ENCODE results near the gene MRPL34.

DNA sequence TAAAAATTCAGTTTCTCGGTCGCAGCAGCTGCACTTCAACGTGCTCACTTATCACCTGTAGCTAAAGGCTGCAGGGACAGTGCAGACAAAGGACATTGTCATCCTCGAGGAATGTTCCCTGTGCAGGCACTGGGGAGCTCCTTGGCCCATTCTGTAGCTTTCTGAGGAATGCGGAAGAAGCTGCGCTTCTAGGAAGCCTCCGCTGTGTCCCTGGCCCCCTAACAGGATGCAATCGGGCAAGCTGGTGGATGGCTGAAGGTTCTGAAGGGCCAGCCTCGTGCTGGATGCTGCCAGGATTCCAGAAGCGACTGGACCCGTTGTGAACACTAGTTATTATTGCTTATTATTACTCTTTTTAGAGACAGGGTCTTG lies 20.9 kb downstream of the MRPL34 start:
- no peak for TF ChIP-seq CTCF (IDR thresholded peaks at IDR 0.05)
- no peak for TF ChIP-seq POLR2A (IDR thresholded peaks at IDR 0.05)

All from right lobe of liver (tissue), 4 donors.